ENCODE data around the gene SETBP1.

GRCh38 chr18:44996261-44996660 is 315.6 kb downstream of the SETBP1 start:
- TF ChIP-seq KLF10 (CRISPR knock-in tag; IDR thresholded peaks at IDR 0.05) (no peak), JUN (IDR thresholded peaks at IDR 0.05; ENCODE audit: borderline replicate concordance, low read depth, low read length) (no peak), JUN (CRISPR knock-in tag; IDR thresholded peaks at IDR 0.05; ENCODE audit: borderline replicate concordance) (no peak), MAX (CRISPR knock-in tag; IDR thresholded peaks at IDR 0.05) (no peak), ZNF23 (CRISPR knock-in tag; IDR thresholded peaks at IDR 0.05) (no peak), ESRRB (CRISPR knock-in tag; IDR thresholded peaks at IDR 0.05; ENCODE audit: borderline replicate concordance) (no peak), EZH2 (IDR thresholded peaks at IDR 0.05; ENCODE audit: borderline replicate concordance, low read depth, low read length) (no peak), CCAR2 (IDR thresholded peaks at IDR 0.05; ENCODE audit: low read depth, low read length) (no peak), GTF2F1 (IDR thresholded peaks at IDR 0.05; ENCODE audit: low read depth, low read length) (no peak), ZNF764 (CRISPR knock-in tag; IDR thresholded peaks at IDR 0.05; ENCODE audit: low read depth) (no peak), HDAC6 (IDR thresholded peaks at IDR 0.05; ENCODE audit: low read depth, low read length) (no peak), MAFK (IDR thresholded peaks at IDR 0.05; ENCODE audit: low read length) (no peak), SMC3 (conservative IDR thresholded peaks at IDR 0.05; ENCODE audit: insufficient read depth, low read depth, low read length) (no peak)
- TF ChIP-seq, protein P1, sequence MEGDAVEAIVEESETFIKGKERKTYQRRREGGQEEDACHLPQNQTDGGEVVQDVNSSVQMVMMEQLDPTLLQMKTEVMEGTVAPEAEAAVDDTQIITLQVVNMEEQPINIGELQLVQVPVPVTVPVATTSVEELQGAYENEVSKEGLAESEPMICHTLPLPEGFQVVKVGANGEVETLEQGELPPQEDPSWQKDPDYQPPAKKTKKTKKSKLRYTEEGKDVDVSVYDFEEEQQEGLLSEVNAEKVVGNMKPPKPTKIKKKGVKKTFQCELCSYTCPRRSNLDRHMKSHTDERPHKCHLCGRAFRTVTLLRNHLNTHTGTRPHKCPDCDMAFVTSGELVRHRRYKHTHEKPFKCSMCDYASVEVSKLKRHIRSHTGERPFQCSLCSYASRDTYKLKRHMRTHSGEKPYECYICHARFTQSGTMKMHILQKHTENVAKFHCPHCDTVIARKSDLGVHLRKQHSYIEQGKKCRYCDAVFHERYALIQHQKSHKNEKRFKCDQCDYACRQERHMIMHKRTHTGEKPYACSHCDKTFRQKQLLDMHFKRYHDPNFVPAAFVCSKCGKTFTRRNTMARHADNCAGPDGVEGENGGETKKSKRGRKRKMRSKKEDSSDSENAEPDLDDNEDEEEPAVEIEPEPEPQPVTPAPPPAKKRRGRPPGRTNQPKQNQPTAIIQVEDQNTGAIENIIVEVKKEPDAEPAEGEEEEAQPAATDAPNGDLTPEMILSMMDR (IDR thresholded peaks at IDR 0.05 in 2 of 3, conservative IDR thresholded peaks at IDR 0.05 in 1 of 3; ENCODE audit: insufficient read depth in 2 of 3, low read depth in 1 of 3, low read length in 3 of 3) = no peak
- TF ChIP-seq, protein P2, sequence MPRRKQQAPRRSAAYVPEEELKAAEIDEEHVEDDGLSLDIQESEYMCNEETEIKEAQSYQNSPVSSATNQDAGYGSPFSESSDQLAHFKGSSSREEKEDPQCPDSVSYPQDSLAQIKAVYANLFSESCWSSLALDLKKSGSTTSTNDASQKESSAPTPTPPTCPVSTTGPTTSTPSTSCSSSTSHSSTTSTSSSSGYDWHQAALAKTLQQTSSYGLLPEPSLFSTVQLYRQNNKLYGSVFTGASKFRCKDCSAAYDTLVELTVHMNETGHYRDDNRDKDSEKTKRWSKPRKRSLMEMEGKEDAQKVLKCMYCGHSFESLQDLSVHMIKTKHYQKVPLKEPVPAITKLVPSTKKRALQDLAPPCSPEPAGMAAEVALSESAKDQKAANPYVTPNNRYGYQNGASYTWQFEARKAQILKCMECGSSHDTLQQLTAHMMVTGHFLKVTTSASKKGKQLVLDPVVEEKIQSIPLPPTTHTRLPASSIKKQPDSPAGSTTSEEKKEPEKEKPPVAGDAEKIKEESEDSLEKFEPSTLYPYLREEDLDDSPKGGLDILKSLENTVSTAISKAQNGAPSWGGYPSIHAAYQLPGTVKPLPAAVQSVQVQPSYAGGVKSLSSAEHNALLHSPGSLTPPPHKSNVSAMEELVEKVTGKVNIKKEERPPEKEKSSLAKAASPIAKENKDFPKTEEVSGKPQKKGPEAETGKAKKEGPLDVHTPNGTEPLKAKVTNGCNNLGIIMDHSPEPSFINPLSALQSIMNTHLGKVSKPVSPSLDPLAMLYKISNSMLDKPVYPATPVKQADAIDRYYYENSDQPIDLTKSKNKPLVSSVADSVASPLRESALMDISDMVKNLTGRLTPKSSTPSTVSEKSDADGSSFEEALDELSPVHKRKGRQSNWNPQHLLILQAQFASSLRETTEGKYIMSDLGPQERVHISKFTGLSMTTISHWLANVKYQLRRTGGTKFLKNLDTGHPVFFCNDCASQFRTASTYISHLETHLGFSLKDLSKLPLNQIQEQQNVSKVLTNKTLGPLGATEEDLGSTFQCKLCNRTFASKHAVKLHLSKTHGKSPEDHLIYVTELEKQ (CRISPR knock-in tag; IDR thresholded peaks at IDR 0.05) = no peak
